Ovary (tissue), 9 donors: ENCODE data around the gene MEOX2. TPM values are rescaled to one million over a fixed set of nuclear protein-coding genes. Genes with fewer than 3 reads are reported as not detected.

Experiments used
- DNase-seq, 5 donors: peaks; one replicate each; pipeline ENCODE4 v3.0.0-alpha.2; 2019 to 2020
- H3K27ac ChIP-seq, 2 donors: fragments of 200-600 bp; one replicate each; pipeline versions ENCODE4 v1.5.1 to v1.8.0; 2019 to 2022
- H3K27me3 ChIP-seq: fragments of 200-600 bp; one replicate; pipeline ENCODE4 v1.8.0; 2022
- H3K36me3 ChIP-seq: fragments of 200-600 bp; sonication (generic); one replicate; pipeline ENCODE4 v1.5.1; 2019
- H3K4me1 ChIP-seq: one replicate; pipeline ENCODE4 v1.8.1; 2013; ENCODE audit warnings: mild to moderate bottlenecking, moderate library complexity; ENCODE audit not compliant: insufficient read depth
- H3K4me3 ChIP-seq: fragments of 200-600 bp; sonication (generic); one replicate; pipeline ENCODE4 v1.5.1; 2017
- H3K9me3 ChIP-seq, 2 donors: fragments of 200-600 bp in 1 of 2; sonication (generic) in 1 of 2; one replicate each; pipeline versions ENCODE4 v1.5.1 to v1.8.1; 2013 to 2019; ENCODE audit warnings: mild to moderate bottlenecking in 1 of 2, moderate library complexity in 1 of 2
- EP300 ChIP-seq: sonication (generic); formaldehyde crosslinking; IDR thresholded peaks from one replicate; pipeline ENCODE4 v1.6.1; 2017; ENCODE audit warnings: antibody characterized with exemption
- POLR2A ChIP-seq: fragments of 450-650 bp; IDR thresholded peaks from one replicate; pipeline ENCODE4 v1.6.1; 2017; ENCODE audit warnings: antibody characterized with exemption, mild to moderate bottlenecking, moderate library complexity
- WGBS, 3 donors: extraction: QIAGEN DNeasy Blood & Tissue Kit in 1 of 3; methylation state at CpG; one replicate each; pipeline versions ENCODE4 v1.1.5 to v1.1.7; 2013 to 2017; 5-methylcytosine and 5-hydroxymethylcytosine counted together
- intact Hi-C, 4 donors: fragments of 100-400 bp; cut with DNase I; formaldehyde crosslinking; loops; one replicate each; pipeline versions ENCODE4 v1.11.0 to v1.15.1; 2022 to 2023
- polyA plus RNA-seq, 2 donors: library from polyadenylated mRNA; stranded (reverse); fragments of 200-250 nt in 1 of 2; fragments of 350-450 nt in 1 of 2; fragmentation: Illumina TruSeq in 1 of 2; extraction: RNeasy Lipid Tissue Mini Kit (QIAGEN cat#74804) in 1 of 2; gene quantifications; one replicate each; pipeline ENCODE4 v1.2.3, GENCODE V29; 2013 to 2014
- total RNA-seq, 7 donors: library from RNA; depleted of rRNA in 2 of 7; stranded (reverse); fragments of >200 nt in 2 of 7; fragmentation: NEBNext Ultra II Directional in 3 of 7; extraction: Animal tissue kit (Norgen Biotek cat#: 25700) in 3 of 7; gene quantifications; one replicate each; pipeline versions ENCODE4 v1.1.0 to v1.2.4, GENCODE V29; 2016 to 2023
- TF ChIP-seq, protein P1 (sequence below), 3 donors: fragments of 450-650 bp in 2 of 3; fragments of 200-600 bp in 1 of 3; IDR thresholded peaks; one replicate each; pipeline versions ENCODE4 v1.5.1 to v1.8.0; 2016 to 2022; ENCODE audit warnings: antibody characterized with exemption in 3 of 3, mild to moderate bottlenecking in 1 of 3
- donor health status: DM: no; HTN: no; CAD: no; lungs with moderate emphysema.
- donor health status: DM: no; HTN: no; CAD: no.
- donor health status: Bipolar disorder and iron deficiency.
- donor health status: DM: yes; HTN: yes; CAD: no.
- donor health status: DM: no; HTN: no; CAD: no.
- donor health status: DM: yes; HTN: yes; CAD: no.

Gene MEOX2
- total and polyA plus RNA-seq, 9 donors, result 1.3 to 15.4 (median 1.6) TPM

GRCh38 chr7:15603124-15603523 lies 83.4 kb downstream of the MEOX2 start:
- no peak for TF ChIP-seq EP300
- TF ChIP-seq, protein P1, sequence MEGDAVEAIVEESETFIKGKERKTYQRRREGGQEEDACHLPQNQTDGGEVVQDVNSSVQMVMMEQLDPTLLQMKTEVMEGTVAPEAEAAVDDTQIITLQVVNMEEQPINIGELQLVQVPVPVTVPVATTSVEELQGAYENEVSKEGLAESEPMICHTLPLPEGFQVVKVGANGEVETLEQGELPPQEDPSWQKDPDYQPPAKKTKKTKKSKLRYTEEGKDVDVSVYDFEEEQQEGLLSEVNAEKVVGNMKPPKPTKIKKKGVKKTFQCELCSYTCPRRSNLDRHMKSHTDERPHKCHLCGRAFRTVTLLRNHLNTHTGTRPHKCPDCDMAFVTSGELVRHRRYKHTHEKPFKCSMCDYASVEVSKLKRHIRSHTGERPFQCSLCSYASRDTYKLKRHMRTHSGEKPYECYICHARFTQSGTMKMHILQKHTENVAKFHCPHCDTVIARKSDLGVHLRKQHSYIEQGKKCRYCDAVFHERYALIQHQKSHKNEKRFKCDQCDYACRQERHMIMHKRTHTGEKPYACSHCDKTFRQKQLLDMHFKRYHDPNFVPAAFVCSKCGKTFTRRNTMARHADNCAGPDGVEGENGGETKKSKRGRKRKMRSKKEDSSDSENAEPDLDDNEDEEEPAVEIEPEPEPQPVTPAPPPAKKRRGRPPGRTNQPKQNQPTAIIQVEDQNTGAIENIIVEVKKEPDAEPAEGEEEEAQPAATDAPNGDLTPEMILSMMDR (IDR thresholded peaks at IDR 0.05), result no peak
- TF ChIP-seq POLR2A, result no peak
- intact Hi-C loops, result no loop called here
- WGBS, 3 donors, result 64 to 74% (median 71%) methylated on average over 2 of the region's 2 CpGs

DNA sequence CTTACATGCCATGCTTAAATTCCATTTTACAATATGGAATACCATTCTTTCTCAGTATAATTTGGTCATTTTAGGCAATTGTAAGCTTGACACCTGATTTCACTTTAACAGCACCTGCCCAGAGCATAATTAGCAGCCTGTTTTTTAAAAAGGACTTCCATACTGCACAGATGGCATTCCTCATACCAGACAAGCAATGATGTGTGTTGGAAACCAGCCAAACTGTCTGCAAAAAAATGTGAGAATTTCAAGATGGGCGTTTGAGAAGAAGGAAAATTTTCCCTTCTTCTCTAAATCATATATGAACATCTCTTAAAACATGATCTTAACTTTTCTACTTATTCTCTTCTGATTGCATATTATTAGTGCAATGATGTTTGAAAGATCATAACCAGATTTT lies 84.2 kb downstream of the MEOX2 start:
- H3K36me3 ChIP-seq, result no peaks in the 10 kb centered on the region
- TF ChIP-seq POLR2A (no peak), EP300 (no peak)
- TF ChIP-seq, protein P1 (IDR thresholded peaks at IDR 0.05), result no peak
- no peaks in the 10 kb centered on the region for H3K9me3 ChIP-seq
- H3K4me1 ChIP-seq, result no peaks in the 10 kb centered on the region
- intact Hi-C loops, result no loop called here
- 35 to 46% (median 42%) methylated on average over 1 of the region's 1 CpG for WGBS, 3 donors
- no peak for DNase-seq
- no peak overlapping the region for H3K27ac ChIP-seq
- no peak overlapping the region for H3K4me3 ChIP-seq
- H3K27me3 ChIP-seq, result no peaks in the 10 kb centered on the region

More at GRCh38 chr7:15603124-15603523, 83.4 kb downstream of the MEOX2 start:
- H3K27ac ChIP-seq, result no peak overlapping the region
- H3K36me3 ChIP-seq, result no peaks in the 10 kb centered on the region
- no peak overlapping the region for H3K4me3 ChIP-seq
- no peaks in the 10 kb centered on the region for H3K4me1 ChIP-seq
- no peaks in the 10 kb centered on the region for H3K27me3 ChIP-seq
- no peaks in the 10 kb centered on the region for H3K9me3 ChIP-seq
- no peak for DNase-seq

DNA sequence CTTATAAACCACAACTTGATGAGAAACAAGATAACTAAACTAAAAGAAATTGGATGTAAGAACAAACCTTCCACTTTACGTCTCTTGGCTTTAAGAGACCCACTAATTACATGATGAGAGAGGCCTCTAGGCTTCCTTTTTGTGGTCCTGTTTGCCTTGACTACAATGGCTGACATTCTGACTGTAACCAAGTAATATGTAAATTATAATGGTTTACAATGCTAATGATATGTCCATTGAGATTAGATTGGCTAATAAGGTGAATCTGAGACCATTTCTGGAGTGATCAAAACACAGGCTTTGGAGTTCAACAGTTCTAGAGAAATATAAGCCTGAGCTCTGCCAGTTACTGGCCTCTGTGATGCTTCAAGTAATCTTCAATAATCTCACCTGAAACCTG lies 85.3 kb downstream of the MEOX2 start:
- DNase-seq, result no peak
- no peak overlapping the region for H3K27ac ChIP-seq
- no peaks in the 10 kb centered on the region for H3K27me3 ChIP-seq
- H3K4me1 ChIP-seq, result no peaks in the 10 kb centered on the region
- no peak overlapping the region for H3K4me3 ChIP-seq
- 90 to 97% (median 95%) methylated on average over 1 of the region's 1 CpG for WGBS, 3 donors
- no peaks in the 10 kb centered on the region for H3K36me3 ChIP-seq
- intact Hi-C loops, result no loop called here
- H3K9me3 ChIP-seq, result no peaks in the 10 kb centered on the region
- TF ChIP-seq POLR2A (no peak), EP300 (no peak)
- TF ChIP-seq, protein P1 (IDR thresholded peaks at IDR 0.05), result no peak

GRCh38 chr7:15600298-15600697 lies 86.2 kb downstream of the MEOX2 start:
- Histone ChIP-seq H3K27me3 (no peaks in the 10 kb centered on the region), H3K36me3 (no peaks in the 10 kb centered on the region), H3K27ac (no peak overlapping the region), H3K9me3 (no peaks in the 10 kb centered on the region), H3K4me1 (no peaks in the 10 kb centered on the region), H3K4me3 (no peak overlapping the region)
- 52 to 85% (median 53%) methylated on average over 4 of the region's 4 CpGs for WGBS, 3 donors
- DNase-seq, result no peak
- no peak for TF ChIP-seq EP300
- TF ChIP-seq, protein P1 (IDR thresholded peaks at IDR 0.05), result no peak
- no peak for TF ChIP-seq POLR2A
- intact Hi-C loops, result no loop called here

DNA sequence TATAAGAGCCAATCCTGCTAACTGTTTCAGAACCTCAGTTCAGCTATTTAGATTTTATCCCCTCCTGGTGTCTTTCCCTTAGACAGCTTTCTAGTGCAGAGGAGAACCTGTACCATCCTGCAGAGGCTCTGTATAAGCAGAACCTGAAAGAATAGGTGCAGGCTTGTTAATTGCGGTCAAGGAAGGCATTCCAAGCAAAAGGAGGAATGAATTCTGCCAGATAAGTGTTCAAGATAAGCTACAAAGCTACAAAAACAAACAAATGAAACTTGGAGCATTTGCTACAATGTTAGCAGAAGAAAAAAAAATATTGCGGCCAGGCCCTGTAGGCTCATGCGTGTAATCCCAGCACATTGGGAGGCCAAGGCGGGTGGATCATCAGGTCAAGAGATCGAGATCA lies 92.0 kb downstream of the MEOX2 start:
- no peaks in the 10 kb centered on the region for H3K9me3 ChIP-seq
- 60 to 66% (median 64%) methylated on average over 5 of the region's 5 CpGs for WGBS, 3 donors
- no peaks in the 10 kb centered on the region for H3K27me3 ChIP-seq
- H3K27ac ChIP-seq, result no peak overlapping the region
- intact Hi-C loops, result no loop called here
- DNase-seq, result no peak
- no peaks in the 10 kb centered on the region for H3K36me3 ChIP-seq
- no peaks in the 10 kb centered on the region for H3K4me1 ChIP-seq
- TF ChIP-seq EP300, result no peak
- TF ChIP-seq, protein P1 (IDR thresholded peaks at IDR 0.05), result no peak
- TF ChIP-seq POLR2A, result no peak
- H3K4me3 ChIP-seq, result no peak overlapping the region
